ENCODE data around the gene ARHGEF26.
A peak's percentile ranks its signal among the peaks of the same experiment; 100 is the strongest.

Gene ARHGEF26

GRCh38 chr3:154225536-154225935 is 104.3 kb downstream of the ARHGEF26 start:
- Histone ChIP-seq H3K4me2 (ENCODE audit: low read length, poor library complexity, severe bottlenecking) (no peak overlapping the region), H3K79me1 (replicated peaks; ENCODE audit: low read length, poor library complexity, severe bottlenecking) (no peaks in the 10 kb centered on the region), H3K9ac (ENCODE audit: low read length) (no peak overlapping the region), H3K4ac (ENCODE audit: low read depth in 1 of 2, low read length in 2 of 2) (no peak overlapping the region), H2BK5ac (ENCODE audit: low read depth, low read length, poor library complexity, severe bottlenecking) (no peak overlapping the region), H2BK12ac (ENCODE audit: low read length in 2 of 2) (no peak overlapping the region), H3K18ac (ENCODE audit: low read depth in 1 of 2, low read length in 2 of 2) (no peak overlapping the region), H3K9me3 (ENCODE audit: control insufficient read depth, low read length) (no peaks in the 10 kb centered on the region), H4K91ac (ENCODE audit: low read length) (no peak overlapping the region), H2AFZ (ENCODE audit: low read depth, low read length) (no peak overlapping the region), H3K4me3 (ENCODE audit: insufficient read depth in 1 of 2, low read depth in 1 of 2, low read length in 2 of 2) (no peak overlapping the region), H2BK15ac (ENCODE audit: low read depth, poor library complexity, severe bottlenecking) (no peak overlapping the region), H3K27me3 (ENCODE audit: control insufficient read depth in 1 of 2, insufficient read depth in 1 of 2, low read length in 2 of 2) (no peaks in the 10 kb centered on the region), H3K4me1 (ENCODE audit: control insufficient read depth, insufficient read depth, low read depth, low read length) (peaks cover 5% of the 10 kb centered on the region), H3K14ac (ENCODE audit: low read length in 2 of 2) (no peak overlapping the region), H3K27ac (ENCODE audit: low read length, poor library complexity, severe bottlenecking) (no peak overlapping the region), H3K36me3 (ENCODE audit: control insufficient read depth in 1 of 2, insufficient read depth in 2 of 2, low read depth in 1 of 2, low read length in 2 of 2) (no peaks in the 10 kb centered on the region), H2BK120ac (ENCODE audit: low read depth, low read length) (no peak overlapping the region), H4K8ac (ENCODE audit: low read length) (no peak overlapping the region), H2AK5ac (ENCODE audit: low read length, severe bottlenecking) (no peak overlapping the region), H3K23ac (ENCODE audit: low read length in 2 of 2) (no peak overlapping the region)
- no peak for DNase-seq
- WGBS = no CpG with 5 or more reads among the region's 2 CpGs

- Histone ChIP-seq H3K79me1 (replicated peaks; ENCODE audit: low read length, poor library complexity, severe bottlenecking) (no peaks in the 10 kb centered on the region), H3K4me3 (ENCODE audit: insufficient read depth in 1 of 2, low read depth in 1 of 2, low read length in 2 of 2) (no peak overlapping the region), H2BK120ac (ENCODE audit: low read depth, low read length) (no peak overlapping the region), H3K4me1 (ENCODE audit: control insufficient read depth, insufficient read depth, low read depth, low read length) (peaks cover 5% of the 10 kb centered on the region), H3K9me3 (ENCODE audit: control insufficient read depth, low read length) (no peaks in the 10 kb centered on the region), H2AFZ (ENCODE audit: low read depth, low read length) (no peak overlapping the region), H3K27ac (ENCODE audit: low read length, poor library complexity, severe bottlenecking) (no peak overlapping the region), H2BK15ac (ENCODE audit: low read depth, poor library complexity, severe bottlenecking) (no peak overlapping the region), H3K23ac (ENCODE audit: low read length in 2 of 2) (no peak overlapping the region), H3K4ac (ENCODE audit: low read depth in 1 of 2, low read length in 2 of 2) (no peak overlapping the region), H3K4me2 (ENCODE audit: low read length, poor library complexity, severe bottlenecking) (no peak overlapping the region), H2AK5ac (ENCODE audit: low read length, severe bottlenecking) (no peak overlapping the region), H2BK12ac (ENCODE audit: low read length in 2 of 2) (no peak overlapping the region), H3K36me3 (ENCODE audit: control insufficient read depth in 1 of 2, insufficient read depth in 2 of 2, low read depth in 1 of 2, low read length in 2 of 2) (no peaks in the 10 kb centered on the region), H3K9ac (ENCODE audit: low read length) (no peak overlapping the region), H4K8ac (ENCODE audit: low read length) (no peak overlapping the region), H2BK5ac (ENCODE audit: low read depth, low read length, poor library complexity, severe bottlenecking) (no peak overlapping the region), H3K18ac (ENCODE audit: low read depth in 1 of 2, low read length in 2 of 2) (no peak overlapping the region), H3K27me3 (ENCODE audit: control insufficient read depth in 1 of 2, insufficient read depth in 1 of 2, low read length in 2 of 2) (no peaks in the 10 kb centered on the region), H3K14ac (ENCODE audit: low read length in 2 of 2) (no peak overlapping the region), H4K91ac (ENCODE audit: low read length) (no peak overlapping the region)
- WGBS = 100% methylated on average over 2 of the region's 3 CpGs
- no peak for DNase-seq
These were observed 106.3 kb downstream of the ARHGEF26 start for GRCh38 chr3:154227531-154227930.

- Histone ChIP-seq H3K27me3 (ENCODE audit: control insufficient read depth in 1 of 2, insufficient read depth in 1 of 2, low read length in 2 of 2) (no peaks in the 10 kb centered on the region), H2BK5ac (ENCODE audit: low read depth, low read length, poor library complexity, severe bottlenecking) (no peak overlapping the region), H2BK15ac (ENCODE audit: low read depth, poor library complexity, severe bottlenecking) (no peak overlapping the region), H2AK5ac (ENCODE audit: low read length, severe bottlenecking) (no peak overlapping the region), H3K27ac (ENCODE audit: low read length, poor library complexity, severe bottlenecking) (peak overlapping the region; percentile 67), H3K4me2 (ENCODE audit: low read length, poor library complexity, severe bottlenecking) (no peak overlapping the region), H2BK120ac (ENCODE audit: low read depth, low read length) (no peak overlapping the region), H3K23ac (ENCODE audit: low read length in 2 of 2) (no peak overlapping the region), H3K14ac (ENCODE audit: low read length in 2 of 2) (no peak overlapping the region), H3K4me3 (ENCODE audit: insufficient read depth in 1 of 2, low read depth in 1 of 2, low read length in 2 of 2) (no peak overlapping the region), H3K4me1 (ENCODE audit: control insufficient read depth, insufficient read depth, low read depth, low read length) (peaks cover 5% of the 10 kb centered on the region), H3K4ac (ENCODE audit: low read depth in 1 of 2, low read length in 2 of 2) (peak overlapping the region in 1 of 2 experiments; percentile 18), H3K18ac (ENCODE audit: low read depth in 1 of 2, low read length in 2 of 2) (peak overlapping the region in 1 of 2 experiments; percentile 63), H4K8ac (ENCODE audit: low read length) (no peak overlapping the region), H4K91ac (ENCODE audit: low read length) (no peak overlapping the region), H3K9ac (ENCODE audit: low read length) (no peak overlapping the region), H3K79me1 (replicated peaks; ENCODE audit: low read length, poor library complexity, severe bottlenecking) (no peaks in the 10 kb centered on the region), H2AFZ (ENCODE audit: low read depth, low read length) (no peak overlapping the region), H3K9me3 (ENCODE audit: control insufficient read depth, low read length) (no peaks in the 10 kb centered on the region), H2BK12ac (ENCODE audit: low read length in 2 of 2) (no peak overlapping the region), H3K36me3 (ENCODE audit: control insufficient read depth in 1 of 2, insufficient read depth in 2 of 2, low read depth in 1 of 2, low read length in 2 of 2) (no peaks in the 10 kb centered on the region)
- peak; percentile 59 for DNase-seq
- WGBS = 34% methylated on average over 6 of the region's 6 CpGs
These were observed 107.5 kb downstream of the ARHGEF26 start for GRCh38 chr3:154228561-154229216.

- H2BK120ac ChIP-seq (ENCODE audit: low read depth, low read length) = no peak overlapping the region
- no peak overlapping the region for H3K27ac ChIP-seq (ENCODE audit: low read length, poor library complexity, severe bottlenecking)
- no peaks in the 10 kb centered on the region for H3K27me3 ChIP-seq (ENCODE audit: control insufficient read depth in 1 of 2, insufficient read depth in 1 of 2, low read length in 2 of 2)
- no peaks in the 10 kb centered on the region for H3K79me1 ChIP-seq (replicated peaks; ENCODE audit: low read length, poor library complexity, severe bottlenecking)
- H3K36me3 ChIP-seq (ENCODE audit: control insufficient read depth in 1 of 2, insufficient read depth in 2 of 2, low read depth in 1 of 2, low read length in 2 of 2) = no peaks in the 10 kb centered on the region
- no peak overlapping the region for H2AK5ac ChIP-seq (ENCODE audit: low read length, severe bottlenecking)
- H3K9me3 ChIP-seq (ENCODE audit: control insufficient read depth, low read length) = no peaks in the 10 kb centered on the region
- H2BK15ac ChIP-seq (ENCODE audit: low read depth, poor library complexity, severe bottlenecking) = no peak overlapping the region
- no peak overlapping the region for H2BK12ac ChIP-seq (ENCODE audit: low read length in 2 of 2)
- no peak overlapping the region for H3K18ac ChIP-seq (ENCODE audit: low read depth in 1 of 2, low read length in 2 of 2)
- peaks cover 5% of the 10 kb centered on the region for H3K4me1 ChIP-seq (ENCODE audit: control insufficient read depth, insufficient read depth, low read depth, low read length)
- no peak overlapping the region for H4K91ac ChIP-seq (ENCODE audit: low read length)
- no peak overlapping the region for H2BK5ac ChIP-seq (ENCODE audit: low read depth, low read length, poor library complexity, severe bottlenecking)
- no peak overlapping the region for H3K9ac ChIP-seq (ENCODE audit: low read length)
- no peak overlapping the region for H3K14ac ChIP-seq (ENCODE audit: low read length in 2 of 2)
- no peak overlapping the region for H3K4me2 ChIP-seq (ENCODE audit: low read length, poor library complexity, severe bottlenecking)
- no peak overlapping the region for H4K8ac ChIP-seq (ENCODE audit: low read length)
- no peak overlapping the region for H3K23ac ChIP-seq (ENCODE audit: low read length in 2 of 2)
- no peak overlapping the region for H3K4me3 ChIP-seq (ENCODE audit: insufficient read depth in 1 of 2, low read depth in 1 of 2, low read length in 2 of 2)
- peak; percentile 50 for DNase-seq
- no peak overlapping the region for H3K4ac ChIP-seq (ENCODE audit: low read depth in 1 of 2, low read length in 2 of 2)
- no CpG with 5 or more reads among the region's 2 CpGs for WGBS
- no peak overlapping the region for H2AFZ ChIP-seq (ENCODE audit: low read depth, low read length)
These were observed 108.0 kb downstream of the ARHGEF26 start for GRCh38 chr3:154229217-154229590.

All from mesenchymal stem cell (in vitro differentiated cells and primary cell).